HFF-Myc (cell line): ENCODE data around the gene MARK1.

ENCODE experiments used
- DNase-seq: peaks from one replicate; pipeline ENCODE4 v3.0.0-alpha.2; 2011; ENCODE audit warnings: low read depth; ENCODE audit errors: extremely low read depth
- H3K4me3 ChIP-seq: replicated peaks from 2 replicates; pipeline ENCODE4 v1.5.1; 2011; ENCODE audit warnings: low read depth, mild to moderate bottlenecking, control low read depth, low read length
- TF ChIP-seq, protein P1 (sequence below): IDR thresholded peaks from 2 replicates; pipeline ENCODE4 v1.5.1; 2012; ENCODE audit warnings: mild to moderate bottlenecking, low read depth, low read length, control low read depth; ENCODE audit errors: missing control alignments

Gene MARK1

DNA sequence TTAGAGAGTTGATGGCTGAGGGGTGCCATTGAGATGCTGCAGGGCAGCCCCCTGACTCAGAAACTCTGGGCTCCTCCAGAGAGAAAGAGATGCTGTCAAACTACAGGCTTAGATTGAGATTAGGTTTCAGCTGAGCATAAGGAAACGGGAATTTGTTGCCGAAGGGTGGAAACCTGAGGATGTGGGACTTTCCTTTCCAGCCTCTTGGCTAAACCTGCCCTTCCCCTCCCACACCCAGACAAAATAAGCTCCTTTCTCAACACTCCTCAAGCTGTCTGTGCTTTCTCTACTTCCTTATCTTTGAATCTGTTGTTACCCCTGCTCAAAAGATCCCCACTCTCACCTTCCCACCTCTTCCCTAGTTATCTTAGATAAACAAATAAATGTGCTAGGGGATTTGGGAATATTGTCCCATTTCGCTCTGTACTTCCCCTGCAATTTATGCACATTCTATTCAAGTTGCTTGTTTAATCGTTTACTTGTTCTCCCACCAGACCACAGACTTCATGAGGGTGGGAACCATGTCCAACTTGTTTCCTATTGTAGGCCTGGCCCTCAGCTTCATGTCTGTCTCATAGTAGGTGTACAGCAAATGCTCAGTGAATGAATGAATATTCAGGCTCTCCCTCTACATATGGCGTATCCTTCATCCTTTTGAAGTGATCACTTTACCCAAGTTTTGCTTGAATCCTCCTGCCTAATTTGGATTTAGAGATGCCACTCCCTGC is 30.6 kb upstream of the MARK1 start:
- no peak overlapping the region for H3K4me3 ChIP-seq
- TF ChIP-seq, protein P1, sequence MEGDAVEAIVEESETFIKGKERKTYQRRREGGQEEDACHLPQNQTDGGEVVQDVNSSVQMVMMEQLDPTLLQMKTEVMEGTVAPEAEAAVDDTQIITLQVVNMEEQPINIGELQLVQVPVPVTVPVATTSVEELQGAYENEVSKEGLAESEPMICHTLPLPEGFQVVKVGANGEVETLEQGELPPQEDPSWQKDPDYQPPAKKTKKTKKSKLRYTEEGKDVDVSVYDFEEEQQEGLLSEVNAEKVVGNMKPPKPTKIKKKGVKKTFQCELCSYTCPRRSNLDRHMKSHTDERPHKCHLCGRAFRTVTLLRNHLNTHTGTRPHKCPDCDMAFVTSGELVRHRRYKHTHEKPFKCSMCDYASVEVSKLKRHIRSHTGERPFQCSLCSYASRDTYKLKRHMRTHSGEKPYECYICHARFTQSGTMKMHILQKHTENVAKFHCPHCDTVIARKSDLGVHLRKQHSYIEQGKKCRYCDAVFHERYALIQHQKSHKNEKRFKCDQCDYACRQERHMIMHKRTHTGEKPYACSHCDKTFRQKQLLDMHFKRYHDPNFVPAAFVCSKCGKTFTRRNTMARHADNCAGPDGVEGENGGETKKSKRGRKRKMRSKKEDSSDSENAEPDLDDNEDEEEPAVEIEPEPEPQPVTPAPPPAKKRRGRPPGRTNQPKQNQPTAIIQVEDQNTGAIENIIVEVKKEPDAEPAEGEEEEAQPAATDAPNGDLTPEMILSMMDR, result no peak
- DNase-seq, result no peak

- TF ChIP-seq, protein P1, result no peak
- no peak for DNase-seq
- no peak overlapping the region for H3K4me3 ChIP-seq
Measured at GRCh38 chr1:220498188-220498587, 29.7 kb upstream of the MARK1 start.

- no peak for DNase-seq
- H3K4me3 ChIP-seq, result no peak overlapping the region
- TF ChIP-seq, protein P1, result no peak
Measured at GRCh38 chr1:220500372-220500771, 27.6 kb upstream of the MARK1 start.

- no peak for DNase-seq
- TF ChIP-seq, protein P1, result no peak
Measured at GRCh38 chr1:220504329-220504728, 23.6 kb upstream of the MARK1 start.

DNA sequence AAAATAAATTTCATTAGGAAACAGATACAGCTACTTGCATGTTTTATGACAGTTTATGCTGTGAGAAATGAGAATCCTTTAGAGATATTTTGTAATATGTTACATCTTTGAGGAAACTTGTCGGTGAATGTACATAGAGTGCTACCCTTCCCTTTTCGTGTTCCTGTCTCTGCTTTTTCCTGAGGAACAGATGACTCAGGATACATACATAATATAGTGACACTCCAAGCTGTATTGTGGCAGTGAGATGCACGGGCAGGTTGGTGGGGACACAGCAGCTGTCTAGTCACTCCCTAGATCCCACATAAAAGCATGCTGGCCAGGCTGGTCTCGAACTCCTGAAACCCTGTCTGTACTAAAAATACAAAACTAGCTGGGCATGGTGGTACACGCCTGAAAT is 20.9 kb upstream of the MARK1 start:
- no peak for DNase-seq

More at GRCh38 chr1:220504329-220504728, 23.6 kb upstream of the MARK1 start:
- H3K4me3 ChIP-seq, result no peak overlapping the region

GRCh38 chr1:220511179-220511578 is 16.8 kb upstream of the MARK1 start:
- no peak overlapping the region for H3K4me3 ChIP-seq
- no peak for DNase-seq

More for the DNA sequence above, 20.9 kb upstream of the MARK1 start:
- H3K4me3 ChIP-seq, result no peak overlapping the region
- TF ChIP-seq, protein P1, result no peak

More at GRCh38 chr1:220511179-220511578, 16.8 kb upstream of the MARK1 start:
- TF ChIP-seq, protein P1, result no peak
